ENCODE results near the gene CARD18. TPM values are rescaled to one million over a fixed set of nuclear protein-coding genes. Genes with fewer than 3 reads are reported as not detected.
"Not testable (repeated sequence)": the region's sequence is repeated elsewhere in the genome, so short reads cannot be mapped to it uniquely, and the experiment has no call there.

Gene CARD18
- total and polyA plus RNA-seq, 4 donors = not detected

GRCh38 chr11:105100206-105100605 lies 39.4 kb downstream of the CARD18 start:
- WGBS (ENCODE audit: insufficient coverage) = 82% methylated on average over 4 of the region's 7 CpGs
- DNase-seq (ENCODE audit: low read depth in 4 of 6, low spot score in 6 of 6) = no peak

GRCh38 chr11:105099594-105099993 lies 40.0 kb downstream of the CARD18 start:
- not testable (repeated sequence) for DNase-seq (ENCODE audit: low read depth in 4 of 6, low spot score in 6 of 6); H3K36me3 ChIP-seq (ENCODE audit: control insufficient read depth, insufficient read depth, low read length); H3K4me3 ChIP-seq (ENCODE audit: low read depth, low read length); H3K4me1 ChIP-seq (ENCODE audit: control insufficient read depth, insufficient read depth, low read length); H3K9me3 ChIP-seq (ENCODE audit: control insufficient read depth, insufficient read depth, low read length); H3K27me3 ChIP-seq (ENCODE audit: control insufficient read depth, insufficient read depth, low read length); H3K27ac ChIP-seq (ENCODE audit: low read depth, low read length)
- no CpG with 5 or more reads among the region's 2 CpGs for WGBS (ENCODE audit: insufficient coverage)

More at GRCh38 chr11:105100206-105100605, 39.4 kb downstream of the CARD18 start:
- Histone ChIP-seq H3K4me1 (ENCODE audit: control insufficient read depth, insufficient read depth, low read length) (no peaks in the 10 kb centered on the region), H3K27ac (ENCODE audit: low read depth, low read length) (no peak overlapping the region), H3K4me3 (ENCODE audit: low read depth, low read length) (no peak overlapping the region), H3K27me3 (ENCODE audit: control insufficient read depth, insufficient read depth, low read length) (no peaks in the 10 kb centered on the region), H3K36me3 (ENCODE audit: control insufficient read depth, insufficient read depth, low read length) (no peaks in the 10 kb centered on the region), H3K9me3 (ENCODE audit: control insufficient read depth, insufficient read depth, low read length) (no peaks in the 10 kb centered on the region)

- no peaks in the 10 kb centered on the region for H3K4me1 ChIP-seq (ENCODE audit: control insufficient read depth, insufficient read depth, low read length)
- no peaks in the 10 kb centered on the region for H3K36me3 ChIP-seq (ENCODE audit: control insufficient read depth, insufficient read depth, low read length)
- no peaks in the 10 kb centered on the region for H3K27me3 ChIP-seq (ENCODE audit: control insufficient read depth, insufficient read depth, low read length)
- H3K9me3 ChIP-seq (ENCODE audit: control insufficient read depth, insufficient read depth, low read length) = no peaks in the 10 kb centered on the region
- H3K4me3 ChIP-seq (ENCODE audit: low read depth, low read length) = no peak overlapping the region
- no peak for DNase-seq (ENCODE audit: low read depth in 4 of 6, low spot score in 6 of 6)
- no peak overlapping the region for H3K27ac ChIP-seq (ENCODE audit: low read depth, low read length)
- no CpG with 5 or more reads among the region's 9 CpGs for WGBS (ENCODE audit: insufficient coverage)
Measured at GRCh38 chr11:105092256-105093239, 47.0 kb downstream of the CARD18 start.

Other genes starting within 250 kb of the CARD18 start
- gene CASP12, start 241.3 kb downstream of the CARD18 start, total RNA-seq = 1 to 10 TPM; 1.2 to 1.7 TPM
- gene CASP12, start 241.3 kb downstream of the CARD18 start, polyA plus RNA-seq (ENCODE audit: insufficient read length in 2 of 2) = under 1 TPM; 0.46 to 0.65 TPM
- gene CASP4, start 171.2 kb downstream of the CARD18 start, total RNA-seq = 10 to 100 TPM; 20.2 to 44.7 TPM
- gene CASP4, start 171.2 kb downstream of the CARD18 start, polyA plus RNA-seq (ENCODE audit: insufficient read length in 2 of 2) = 1 to 10 TPM; 5.7 to 6.2 TPM
- under 1 TPM; 0.17 to 0.50 TPM for gene CASP5, start 116.6 kb downstream of the CARD18 start, total RNA-seq
- not detected for gene CASP5, start 116.6 kb downstream of the CARD18 start, polyA plus RNA-seq (ENCODE audit: insufficient read length in 2 of 2)
- gene CASP1, start 104.6 kb downstream of the CARD18 start, total RNA-seq = 10 to 100 TPM in 1 of 2 donors, 1 to 10 TPM in 1; 8.9 to 11.3 TPM
- 1 to 10 TPM; 4.2 to 5.6 TPM for gene CASP1, start 104.6 kb downstream of the CARD18 start, polyA plus RNA-seq (ENCODE audit: insufficient read length in 2 of 2)
- gene CARD16, start 94.4 kb downstream of the CARD18 start, total RNA-seq = 1 to 10 TPM; 5.4 to 9.7 TPM
- gene CARD16, start 94.4 kb downstream of the CARD18 start, polyA plus RNA-seq (ENCODE audit: insufficient read length in 2 of 2) = 1 to 10 TPM in 1 of 2 donors, under 1 TPM in 1; 0.97 to 1.1 TPM